H1 (cell line): Measurements from ENCODE around the gene BRICD5. TPM values are rescaled to one million over a fixed set of nuclear protein-coding genes. Genes with fewer than 3 reads are reported as not detected.
A peak's percentile ranks its signal among the peaks of the same experiment; 100 is the strongest.

Experiments used
- CTCF ChIA-PET: fragments of 300-600 bp; sonication (Branson Sonifier 250); formaldehyde crosslinking; loops from one replicate; lab custom pipeline; 2021; ENCODE audit not compliant: partially characterized antibody; lab: Charles Lee
- POLR2A ChIA-PET: fragments of 300-600 bp; sonication (Branson Sonifier 250); formaldehyde crosslinking; loops from one replicate; lab custom pipeline; 2021; ENCODE audit warnings: inconsistent platforms; ENCODE audit not compliant: partially characterized antibody; lab: Charles Lee
- DNase-seq, 2 experiments: peaks; one replicate each; pipeline versions ENCODE4 v3.0.0 to v3.0.0-alpha.2; 2010 to 2022; ENCODE audit warnings: low spot score in 2 of 2, low read depth in 1 of 2, mixed read lengths in 1 of 2
- FAIRE-seq: peaks from 2 replicates; lab custom pipeline; 2011; peaks lifted over from hg19 to GRCh38; lab: Jason Lieb, UNC
- H2AFZ ChIP-seq: 2 replicates; pipeline ENCODE4 v1.8.1; 2012; ENCODE audit warnings: low read length, inconsistent platforms
- H2AK5ac ChIP-seq: 2 replicates; pipeline ENCODE4 v1.6.1; 2013; ENCODE audit warnings: low read depth, low read length
- H2BK120ac ChIP-seq: replicated peaks from 2 replicates; pipeline ENCODE3; 2013; ENCODE audit warnings: low read depth, low read length, inconsistent platforms
- H2BK12ac ChIP-seq: 2 replicates; pipeline ENCODE4 v1.6.1; 2013; ENCODE audit warnings: low read depth, low read length
- H2BK15ac ChIP-seq: 2 replicates; pipeline ENCODE4 v1.6.1; 2013; ENCODE audit warnings: low read length
- H2BK20ac ChIP-seq: 2 replicates; pipeline ENCODE4 v1.6.1; 2013; ENCODE audit warnings: low read length
- H2BK5ac ChIP-seq: 2 replicates; pipeline ENCODE4 v1.6.1; 2013; ENCODE audit warnings: low read depth, low read length
- H3K14ac ChIP-seq: 2 replicates; pipeline ENCODE4 v1.6.1; 2013; ENCODE audit warnings: inconsistent platforms; ENCODE audit not compliant: insufficient read length
- H3K18ac ChIP-seq: 2 replicates; pipeline ENCODE4 v1.6.1; 2013; ENCODE audit warnings: low read length; ENCODE audit errors: extremely low read depth
- H3K23ac ChIP-seq: 2 replicates; pipeline ENCODE4 v1.6.1; 2013; ENCODE audit warnings: inconsistent platforms; ENCODE audit not compliant: insufficient read length
- H3K23me2 ChIP-seq: 2 replicates; pipeline ENCODE4 v1.6.1; 2013; ENCODE audit warnings: low read depth, low read length
- H3K27ac ChIP-seq: 2 replicates; pipeline ENCODE4 v1.6.1; 2011; ENCODE audit warnings: low read depth, low read length, inconsistent platforms
- H3K27me3 ChIP-seq, 4 experiments: replicated peaks in 1 of 4; 1 replicate in 1 of 4; 2 replicates in 3 of 4; pipeline versions ENCODE4 v1.6.1 to v1.8.1; 2011 to 2013; ENCODE audit warnings: low read length in 3 of 4, mild to moderate bottlenecking in 3 of 4, inconsistent platforms in 2 of 4, mixed read lengths in 2 of 4, moderate library complexity in 1 of 4; ENCODE audit not compliant: control insufficient read depth in 3 of 4, insufficient read depth in 3 of 4; ENCODE audit errors: extremely low read depth in 1 of 4
- H3K36me3 ChIP-seq, 4 experiments: 2 replicates each; pipeline versions ENCODE4 v1.6.1 to v1.8.1; 2011 to 2013; ENCODE audit warnings: mild to moderate bottlenecking in 4 of 4, low read length in 3 of 4, moderate library complexity in 2 of 4, control low read depth in 1 of 4, inconsistent platforms in 1 of 4; ENCODE audit not compliant: insufficient read depth in 4 of 4, control insufficient read depth in 2 of 4
- H3K4ac ChIP-seq: replicated peaks from 2 replicates; pipeline ENCODE3; 2013; ENCODE audit warnings: low read length, low read depth, mixed read lengths, inconsistent platforms; ENCODE audit not compliant: insufficient read length
- H3K4me1 ChIP-seq, 4 experiments: replicated peaks in 1 of 4; 1 replicate in 1 of 4; 2 replicates in 3 of 4; pipeline versions ENCODE4 v1.6.1 to v1.8.1; 2011 to 2013; ENCODE audit warnings: low read length in 3 of 4, inconsistent platforms in 2 of 4, mixed read lengths in 1 of 4; ENCODE audit not compliant: insufficient read depth in 4 of 4, control insufficient read depth in 3 of 4
- H3K4me2 ChIP-seq, 2 experiments: 2 replicates each; pipeline versions ENCODE4 v1.6.1 to v1.8.1; 2011 to 2013; ENCODE audit warnings: low read depth in 2 of 2, low read length in 2 of 2, control low read depth in 1 of 2, inconsistent platforms in 1 of 2, mild to moderate bottlenecking in 1 of 2; ENCODE audit not compliant: insufficient read depth in 1 of 2
- H3K4me3 ChIP-seq, 4 experiments: fragments of 200-600, 300-600 bp in 1 of 4; sonication (generic), shearing (Covaris generic), sonication (Bioruptor Twin) in 1 of 4; 2 replicates each; pipeline versions ENCODE4 v1.5.1 to v1.8.1; 2011 to 2016; ENCODE audit warnings: low read length in 4 of 4, low read depth in 3 of 4, control low read depth in 2 of 4, inconsistent platforms in 2 of 4, mild to moderate bottlenecking in 2 of 4, mixed read lengths in 1 of 4, moderate library complexity in 1 of 4; ENCODE audit not compliant: insufficient read depth in 2 of 4; ENCODE audit errors: extremely low read depth in 1 of 4
- H3K56ac ChIP-seq: replicated peaks from 2 replicates; pipeline ENCODE3; 2013; ENCODE audit warnings: low read depth, mild to moderate bottlenecking, mixed read lengths, low read length, inconsistent platforms; ENCODE audit not compliant: insufficient read length
- H3K79me1 ChIP-seq: 2 replicates; pipeline ENCODE4 v1.6.1; 2013; ENCODE audit warnings: low read depth, low read length, control low read depth
- H3K79me2 ChIP-seq, 2 experiments: 2 replicates each; pipeline versions ENCODE4 v1.6.1 to v1.8.1; 2012 to 2013; ENCODE audit warnings: low read length in 2 of 2, mild to moderate bottlenecking in 2 of 2, inconsistent platforms in 1 of 2; ENCODE audit not compliant: insufficient read depth in 2 of 2, control insufficient read depth in 1 of 2
- H3K9ac ChIP-seq, 4 experiments: replicated peaks in 1 of 4; 1 replicate in 1 of 4; 2 replicates in 3 of 4; pipeline versions ENCODE4 v1.6.1 to v1.8.1; 2011 to 2013; ENCODE audit warnings: low read depth in 3 of 4, low read length in 3 of 4, control low read depth in 2 of 4, mild to moderate bottlenecking in 2 of 4, moderate library complexity in 2 of 4, inconsistent platforms in 1 of 4; ENCODE audit errors: extremely low read depth in 1 of 4
- H3K9me3 ChIP-seq, 2 experiments: 2 replicates each; pipeline versions ENCODE4 v1.6.1 to v1.8.1; 2012 to 2013; ENCODE audit warnings: mild to moderate bottlenecking in 2 of 2, moderate library complexity in 2 of 2, control low read depth in 1 of 2, inconsistent platforms in 1 of 2, low read depth in 1 of 2, low read length in 1 of 2, mixed read lengths in 1 of 2; ENCODE audit not compliant: insufficient read depth in 2 of 2
- H4K20me1 ChIP-seq, 2 experiments: replicated peaks in 1 of 2; 2 replicates each; pipeline versions ENCODE3 to v1.8.1; 2011 to 2013; ENCODE audit warnings: inconsistent platforms in 2 of 2, low read length in 2 of 2, mild to moderate bottlenecking in 1 of 2; ENCODE audit not compliant: insufficient read depth in 2 of 2, control insufficient read depth in 1 of 2
- H4K5ac ChIP-seq: 2 replicates; pipeline ENCODE4 v1.6.1; 2013; ENCODE audit warnings: low read length, low read depth, mixed read lengths, inconsistent platforms; ENCODE audit not compliant: insufficient read length
- H4K8ac ChIP-seq: 2 replicates; pipeline ENCODE4 v1.8.0; 2013; ENCODE audit warnings: mild to moderate bottlenecking, moderate library complexity, low read length, inconsistent platforms; ENCODE audit not compliant: insufficient read depth; ENCODE audit errors: extremely low read depth
- H4K91ac ChIP-seq: replicated peaks from 2 replicates; pipeline ENCODE3; 2013; ENCODE audit warnings: low read length, mixed read lengths, inconsistent platforms; ENCODE audit not compliant: insufficient read length
- KDM4A ChIP-seq: IDR thresholded peaks from one replicate; pipeline ENCODE4 v1.7.1; 2012; ENCODE audit warnings: low read depth, mild to moderate bottlenecking, moderate library complexity, low read length, inconsistent platforms; ENCODE audit not compliant: severe bottlenecking
- ZNF274 ChIP-seq: IDR thresholded peaks from 2 replicates; pipeline ENCODE4 v1.7.0; 2012; ENCODE audit warnings: low read length, borderline replicate concordance; ENCODE audit errors: extremely low read depth
- WGBS, 2 experiments: shearing (Covaris generic) in 1 of 2; methylation state at CpG; one replicate each; pipeline versions ENCODE4 v1.1.6 to v1.1.7; 2013 to 2015; ENCODE audit warnings: low lambda C conversion rate in 2 of 2, mixed read lengths in 2 of 2, inconsistent platforms in 1 of 2, low coverage in 1 of 2, missing lambda C conversion rate in 1 of 2; ENCODE audit not compliant: insufficient replicate concordance in 2 of 2, insufficient coverage in 1 of 2, insufficient read length in 1 of 2; ENCODE audit errors: extremely low coverage in 1 of 2, missing lambda C conversion rate in 1 of 2; 5-methylcytosine and 5-hydroxymethylcytosine counted together
- polyA plus RNA-seq, 7 experiments: library from polyadenylated mRNA; depleted of rRNA in 3 of 7; stranded (reverse) in 5 of 7; unstranded in 2 of 7; fragments of >200 nt in 5 of 7; fragments of 200-250 nt in 2 of 7; gene quantifications; 1 replicate in 5 of 7; 2 replicates in 1 of 7; 4 replicates in 1 of 7; pipeline versions ENCODE4 v1.2.1 to v1.2.3, GENCODE V29; 2011 to 2013; ENCODE audit warnings: missing spikeins in 2 of 7, mixed read lengths in 2 of 7
- total RNA-seq: library from RNA; stranded (reverse); fragmentation: NEBNext Ultra II Directional; extraction: Animal tissue kit (Norgen Biotek cat#: 25700); gene quantifications from 2 replicates; pipeline ENCODE4 v1.2.1, GENCODE V29; 2021

Gene BRICD5
- total and polyA plus RNA-seq, 2 of the 8 experiments (the other 6 are each of a cell fraction or from before 2014, with no cell fraction given), result 8.5 to 14.2 TPM

DNA sequence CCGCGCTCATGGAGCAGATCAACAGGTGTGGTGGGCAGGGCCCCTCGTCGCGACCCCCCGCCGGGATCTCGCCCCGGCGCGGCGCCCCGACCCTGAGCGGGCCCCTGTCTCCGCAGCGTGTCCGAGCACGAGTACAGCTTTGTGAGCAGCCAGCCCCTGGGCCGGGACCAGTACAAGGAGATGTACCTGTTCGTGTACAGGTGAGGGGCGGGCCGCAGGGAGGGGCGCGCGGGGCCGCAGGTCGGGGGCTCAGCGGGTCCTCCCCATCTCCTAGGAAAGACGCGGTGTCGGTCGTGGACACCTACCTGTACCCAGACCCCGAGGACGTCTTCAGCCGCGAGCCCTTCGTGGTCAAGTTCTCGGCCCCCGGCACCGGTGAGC, 26.4 kb upstream of the BRICD5 start:
- H3K23me2 ChIP-seq, result peaks cover 16% of the 10 kb centered on the region; the same call in 1 of the 2 replicates
- peak overlapping the region; percentile 78 to 82 for H3K4me2 ChIP-seq
- WGBS, 2 experiments, result 7% methylated on average over 20 of the region's 40 CpGs; no CpG with 5 or more reads in 1 of the 2 experiments
- peak overlapping the region; percentile 19 to 63 (median 37); a peak in 7 of 8 replicates for H3K4me3 ChIP-seq
- no peak overlapping the region for H2BK120ac ChIP-seq
- no peak overlapping the region for H2BK15ac ChIP-seq
- no peak overlapping the region for H3K9ac ChIP-seq
- peaks cover 0 to 12% of the 10 kb centered on the region in 2 experiments for H4K20me1 ChIP-seq
- peaks cover 4 to 20% (median 16%) of the 10 kb centered on the region in 4 experiments; a peak in 6 of 7 replicates for H3K27me3 ChIP-seq
- TF ChIP-seq ZNF274, result no peak
- peak; percentile 24 for TF ChIP-seq KDM4A
- peak overlapping the region; percentile 68; the same call in 1 of the 2 replicates for H4K8ac ChIP-seq
- H3K23ac ChIP-seq, result no peak overlapping the region
- H3K27ac ChIP-seq, result no peak overlapping the region
- FAIRE-seq (no peak), DNase-seq (peak in 1 of 2 experiments; percentile 64)
- no peak overlapping the region for H3K4ac ChIP-seq
- POLR2A ChIA-PET, result interaction anchor here (0.5 to 8.6 kb wide), 20 partner anchors 8 to 267 kb away, joined by 3 to 181 read pairs (median 5); partner anchors contain the start of genes BRICD5, E4F1, ECI1 and PGP
- H3K18ac ChIP-seq, result no peak overlapping the region
- H2BK20ac ChIP-seq, result no peak overlapping the region
- no peaks in the 10 kb centered on the region for H3K79me2 ChIP-seq
- no peak overlapping the region for H2AFZ ChIP-seq
- peaks cover 0 to 19% (median 10%) of the 10 kb centered on the region in 4 experiments; a peak in 5 of 7 replicates for H3K4me1 ChIP-seq
- CTCF ChIA-PET, result interaction anchor here (1.5 kb wide), 1 partner anchor 11 kb away, joined by 5 read pairs; no protein-coding TSS in a partner anchor
- no peak overlapping the region for H2BK5ac ChIP-seq
- no peak overlapping the region for H3K56ac ChIP-seq
- H3K79me1 ChIP-seq, result no peaks in the 10 kb centered on the region
- no peak overlapping the region for H4K5ac ChIP-seq
- no peak overlapping the region for H2AK5ac ChIP-seq
- H4K91ac ChIP-seq, result no peak overlapping the region
- peaks cover 2 to 33% (median 5%) of the 10 kb centered on the region in 4 experiments; a peak in 4 of 8 replicates for H3K36me3 ChIP-seq
- no peak overlapping the region for H2BK12ac ChIP-seq
- no peak overlapping the region for H3K14ac ChIP-seq
- no peaks in the 10 kb centered on the region for H3K9me3 ChIP-seq
